Heart left ventricle (tissue), 16 donors: ENCODE results near the gene GJA9. TPM values are rescaled to one million over a fixed set of nuclear protein-coding genes. Genes with fewer than 3 reads are reported as not detected.
"Not testable (repeated sequence)": the region's sequence is repeated elsewhere in the genome, so short reads cannot be mapped to it uniquely, and the experiment has no call there.

Experiments
- ATAC-seq, 4 donors: fragments of 200-7000 bp; cut with Tn5 transposase; one replicate each; pipeline ENCODE4 v1.9.1; 2020 to 2022; ENCODE audit warnings: moderate library complexity in 4 of 4, mild to moderate bottlenecking in 3 of 4, moderate number of reproducible peaks in 1 of 4
- DNase-seq, 5 donors: peaks; one replicate each; pipeline ENCODE4 v3.0.0-alpha.2; 2020
- H3K27ac ChIP-seq, 12 donors: fragments of 200-600 bp; sonication (generic) in 4 of 12; one replicate each; pipeline versions ENCODE4 v1.5.0 to v1.8.0; 2016 to 2022; ENCODE audit warnings: mild to moderate bottlenecking in 2 of 12
- H3K27me3 ChIP-seq, 9 donors: fragments of 200-600 bp; sonication (generic) in 2 of 9; one replicate each; pipeline versions ENCODE4 v1.5.1 to v1.8.0; 2016 to 2022; ENCODE audit warnings: mild to moderate bottlenecking in 3 of 9
- H3K36me3 ChIP-seq, 9 donors: fragments of 200-600 bp; sonication (generic) in 2 of 9; one replicate each; pipeline versions ENCODE4 v1.5.0 to v1.8.0; 2018 to 2022; ENCODE audit warnings: mild to moderate bottlenecking in 2 of 9
- H3K4me1 ChIP-seq, 12 donors: fragments of 200-600 bp; sonication (generic) in 4 of 12; one replicate each; pipeline versions ENCODE4 v1.5.0 to v1.8.0; 2016 to 2022; ENCODE audit warnings: mild to moderate bottlenecking in 3 of 12
- H3K4me3 ChIP-seq, 12 donors: fragments of 200-600 bp; sonication (generic) in 4 of 12; one replicate each; pipeline versions ENCODE4 v1.5.0 to v1.8.0; 2017 to 2022; ENCODE audit warnings: mild to moderate bottlenecking in 9 of 12, moderate library complexity in 4 of 12
- H3K9me3 ChIP-seq, 12 donors: fragments of 200-600 bp; sonication (generic) in 4 of 12; one replicate each; pipeline versions ENCODE4 v1.5.0 to v1.8.0; 2016 to 2022; ENCODE audit warnings: mild to moderate bottlenecking in 1 of 12
- POLR2A ChIP-seq, 2 donors: fragments of 450-650 bp; IDR thresholded peaks; one replicate each; pipeline ENCODE4 v1.6.1; 2017; ENCODE audit warnings: antibody characterized with exemption in 2 of 2, mild to moderate bottlenecking in 2 of 2, moderate library complexity in 2 of 2
- WGBS, 4 donors: extraction: QIAGEN DNeasy Blood & Tissue Kit in 2 of 4; methylation state at CpG; one replicate each; pipeline versions ENCODE4 v1.1.5 to v1.1.7; 2013 to 2018; 5-methylcytosine and 5-hydroxymethylcytosine counted together
- intact Hi-C, 10 donors: fragments of 100-400 bp; cut with DNase I; formaldehyde crosslinking; loops; one replicate each; pipeline versions ENCODE4 v1.11.1 to v1.14.2; 2022
- polyA plus RNA-seq, 2 donors: library from polyadenylated mRNA; stranded (reverse); fragments of 200-250 nt; gene quantifications; one replicate each; pipeline ENCODE4 v1.2.3, GENCODE V29; 2013
- total RNA-seq, 9 donors: library from RNA; depleted of rRNA in 2 of 9; stranded (reverse); fragments of >200 nt in 2 of 9; fragmentation: NEBNext Ultra II Directional in 3 of 9; extraction: Animal tissue kit (Norgen Biotek cat#: 25700) in 3 of 9; gene quantifications; one replicate each; pipeline versions ENCODE4 v1.1.0 to v1.2.4, GENCODE V29; 2016 to 2023
- TF ChIP-seq, protein P1 (sequence below), 12 donors: fragments of 200-600 bp; sonication (generic) in 4 of 12; IDR thresholded peaks; one replicate each; pipeline versions ENCODE4 v1.5.0 to v1.8.0; 2018 to 2022; ENCODE audit warnings: antibody characterized with exemption in 12 of 12, mild to moderate bottlenecking in 5 of 12
- donor health status: ischemic (EF 13 %, LVEDD 7.1; RV severe dilation, severe dysfunction).
- donor health status: healthy with polysubstance abuse.
- donor health status: DM: no; HTN: yes; CAD: no.
- donor health status: DM: no; HTN: no; CAD: no.
- donor health status: ischemic (EF 25% LVEDD 6.9; RV normal size, moderate dysfunction).
- donor health status: ischemic (EF 25% LVEDD 5.7; RV mildly dilated, moderate dysfunction).
- donor health status: healthy.
- donor health status: DM: yes; HTN: yes; CAD: no.
- donor health status: ischemic (EF 35%, LVEDD 5.7; RV mildly dilated, moderate dysfunction).
- donor health status: nonischemic (EF 11% LVEDD 7.7; RV severe dilation, severe dysfunction).
- donor health status: DM: yes; HTN: yes; CAD: no.
- donor health status: PGD.
- donor health status: ischemic (EF 29% LVEDD 5.4; RV normal size, mild dysfunction).
- donor health status: nonischemic (EF 23%, LVEDD 6.1; RV moderate dilation, normal function).

GJA9 gene
- total and polyA plus RNA-seq, 11 donors: 0.11 TPM; not detected in 10

GRCh38 chr1:38917772-38918171 is 36.4 kb upstream of the GJA9 start:
- Histone ChIP-seq H3K27ac (no peak overlapping the region), H3K4me3 (no peak overlapping the region), H3K36me3 (peaks cover 0 to 5% (median 0%) of the 10 kb centered on the region in 9 donors), H3K9me3 (no peaks in the 10 kb centered on the region), H3K4me1 (no peaks in the 10 kb centered on the region), H3K27me3 (no peaks in the 10 kb centered on the region)
- 88 to 98% (median 95%) methylated on average over 1 of the region's 1 CpG for WGBS, 4 donors
- ATAC-seq (no peak), DNase-seq (no peak)
- no peak for TF ChIP-seq POLR2A (IDR thresholded peaks at IDR 0.05)
- TF ChIP-seq, protein P1, sequence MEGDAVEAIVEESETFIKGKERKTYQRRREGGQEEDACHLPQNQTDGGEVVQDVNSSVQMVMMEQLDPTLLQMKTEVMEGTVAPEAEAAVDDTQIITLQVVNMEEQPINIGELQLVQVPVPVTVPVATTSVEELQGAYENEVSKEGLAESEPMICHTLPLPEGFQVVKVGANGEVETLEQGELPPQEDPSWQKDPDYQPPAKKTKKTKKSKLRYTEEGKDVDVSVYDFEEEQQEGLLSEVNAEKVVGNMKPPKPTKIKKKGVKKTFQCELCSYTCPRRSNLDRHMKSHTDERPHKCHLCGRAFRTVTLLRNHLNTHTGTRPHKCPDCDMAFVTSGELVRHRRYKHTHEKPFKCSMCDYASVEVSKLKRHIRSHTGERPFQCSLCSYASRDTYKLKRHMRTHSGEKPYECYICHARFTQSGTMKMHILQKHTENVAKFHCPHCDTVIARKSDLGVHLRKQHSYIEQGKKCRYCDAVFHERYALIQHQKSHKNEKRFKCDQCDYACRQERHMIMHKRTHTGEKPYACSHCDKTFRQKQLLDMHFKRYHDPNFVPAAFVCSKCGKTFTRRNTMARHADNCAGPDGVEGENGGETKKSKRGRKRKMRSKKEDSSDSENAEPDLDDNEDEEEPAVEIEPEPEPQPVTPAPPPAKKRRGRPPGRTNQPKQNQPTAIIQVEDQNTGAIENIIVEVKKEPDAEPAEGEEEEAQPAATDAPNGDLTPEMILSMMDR (IDR thresholded peaks at IDR 0.05): no peak
- intact Hi-C loops: no loop called here

DNA sequence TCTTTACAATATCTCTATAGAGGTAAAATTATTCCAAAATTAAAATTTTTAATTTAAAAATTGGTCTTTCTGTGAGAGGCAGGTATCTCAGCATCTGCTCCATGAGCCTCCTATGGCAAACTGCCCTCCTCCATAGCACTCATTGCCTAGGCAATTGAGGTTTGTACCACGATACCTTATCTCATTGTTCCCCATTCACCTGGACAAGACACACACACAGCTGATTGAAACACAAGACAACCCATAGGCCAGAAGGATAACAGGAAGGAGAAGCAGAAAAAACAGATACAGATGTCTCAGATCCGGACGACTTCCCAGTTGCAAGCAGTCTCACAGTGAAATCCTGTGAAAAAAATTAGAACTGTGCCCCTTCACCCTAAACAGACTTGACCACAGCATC is 36.0 kb upstream of the GJA9 start:
- Histone ChIP-seq H3K27ac (no peak overlapping the region), H3K27me3 (no peaks in the 10 kb centered on the region), H3K4me3 (no peak overlapping the region), H3K36me3 (peaks cover 0 to 5% (median 0%) of the 10 kb centered on the region in 9 donors), H3K9me3 (no peaks in the 10 kb centered on the region), H3K4me1 (no peaks in the 10 kb centered on the region)
- intact Hi-C loops: no loop called here
- no peak for DNase-seq
- 81 to 93% (median 89%) methylated on average over 3 of the region's 3 CpGs for WGBS, 4 donors
- no peak for ATAC-seq
- TF ChIP-seq, protein P1 (IDR thresholded peaks at IDR 0.05): no peak
- TF ChIP-seq POLR2A (IDR thresholded peaks at IDR 0.05): no peak

DNA sequence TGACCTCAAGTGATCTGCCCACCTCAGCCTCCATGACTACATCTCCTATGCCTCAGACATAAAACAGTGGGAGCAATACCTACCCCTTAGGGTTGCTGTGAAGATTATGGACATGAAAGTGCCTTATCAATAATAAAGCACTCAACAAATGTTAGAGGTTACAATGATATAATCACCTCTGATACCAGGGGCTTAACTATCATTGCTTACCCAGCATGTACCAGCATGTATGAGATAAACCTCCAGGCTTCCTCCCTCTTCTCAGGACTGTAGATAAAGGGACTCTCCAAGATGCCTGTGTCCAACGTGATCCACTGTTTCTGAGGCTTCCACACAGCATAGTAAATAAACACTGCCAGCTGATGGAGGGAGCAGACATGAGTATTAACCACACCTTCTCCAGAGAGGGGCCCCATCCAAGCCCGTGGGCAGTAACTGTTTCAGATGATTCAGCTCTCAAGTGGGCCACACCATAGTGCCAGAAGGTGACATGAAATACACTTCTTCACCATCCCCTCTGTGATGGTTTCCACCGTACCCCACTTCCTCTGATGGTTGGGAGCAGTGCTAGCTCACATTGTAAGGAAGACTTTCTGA is 34.1 kb upstream of the GJA9 start:
- no peak for ATAC-seq
- Histone ChIP-seq H3K27me3 (no peaks in the 10 kb centered on the region), H3K27ac (no peak overlapping the region), H3K4me3 (no peak overlapping the region), H3K4me1 (no peaks in the 10 kb centered on the region), H3K36me3 (peaks cover 0 to 5% (median 0%) of the 10 kb centered on the region in 9 donors), H3K9me3 (no peaks in the 10 kb centered on the region)
- 50 to 57% (median 53%) methylated on average over 3 of the region's 3 CpGs for WGBS, 4 donors
- TF ChIP-seq, protein P1 (IDR thresholded peaks at IDR 0.05): no peak
- TF ChIP-seq POLR2A (IDR thresholded peaks at IDR 0.05): no peak
- intact Hi-C loops: no loop called here
- no peak for DNase-seq

DNA sequence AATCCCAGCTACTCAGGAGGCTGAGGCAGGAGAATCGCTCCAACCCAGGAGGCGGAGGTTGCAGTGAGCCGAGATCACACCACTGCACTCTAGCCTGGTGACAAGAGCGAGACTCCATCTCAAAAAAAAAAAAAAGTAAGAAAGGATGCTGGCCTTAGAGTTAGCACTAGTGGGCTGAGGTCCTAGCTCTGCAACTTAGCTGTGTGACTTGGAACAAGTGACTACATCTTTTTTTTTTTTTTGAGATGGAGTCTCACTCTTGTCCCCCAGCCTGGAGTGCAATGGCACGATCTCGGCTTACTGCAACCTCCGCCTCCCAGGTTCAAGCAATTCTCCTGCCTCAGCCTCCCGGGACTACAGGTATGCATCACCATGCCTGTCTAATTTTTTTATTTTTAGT is 33.5 kb upstream of the GJA9 start:
- intact Hi-C loops, H3K4me1 ChIP-seq, DNase-seq, ATAC-seq, H3K27ac ChIP-seq, H3K27me3 ChIP-seq, H3K4me3 ChIP-seq, H3K36me3 ChIP-seq, H3K9me3 ChIP-seq: not testable (repeated sequence)
- 95 to 97% (median 97%) methylated on average over 8 of the region's 8 CpGs for WGBS, 4 donors

DNA sequence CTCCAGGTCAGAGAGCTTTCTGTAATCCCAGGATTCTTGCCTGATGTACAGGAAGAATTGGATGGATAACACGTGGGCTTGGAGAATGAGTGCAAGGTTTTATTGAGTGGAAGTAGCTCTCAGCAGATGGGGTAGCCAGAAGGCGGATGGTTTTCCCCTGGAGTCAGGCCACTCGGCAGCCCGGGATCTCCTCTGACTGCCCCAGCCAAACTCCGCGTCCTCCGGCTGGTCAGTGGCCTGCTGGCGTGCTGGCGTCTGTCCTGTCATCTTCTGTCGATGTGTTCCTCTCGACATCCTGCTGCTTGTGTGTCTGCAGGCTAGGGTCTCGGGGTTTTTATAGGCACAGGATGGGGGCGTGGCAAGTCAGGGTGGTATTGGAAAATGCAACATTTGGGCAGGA is 27.4 kb upstream of the GJA9 start:
- no peak for ATAC-seq
- Histone ChIP-seq H3K9me3 (peaks cover 0 to 18% (median 5%) of the 10 kb centered on the region in 12 donors), H3K36me3 (peaks cover 0 to 5% (median 0%) of the 10 kb centered on the region in 9 donors), H3K4me1 (no peaks in the 10 kb centered on the region), H3K27me3 (no peaks in the 10 kb centered on the region), H3K4me3 (no peak overlapping the region), H3K27ac (no peak overlapping the region)
- DNase-seq: no peak
- no peak for TF ChIP-seq POLR2A (IDR thresholded peaks at IDR 0.05)
- TF ChIP-seq, protein P1 (IDR thresholded peaks at IDR 0.05): no peak
- intact Hi-C loops: no loop called here
- WGBS, 4 donors: 75 to 86% (median 83%) methylated on average over 6 to 13 of the region's 13 CpGs
